GM12891 (cell line): ENCODE results near the gene EIF4E2.

ENCODE experiments used
- DNase-seq: peaks from one replicate; pipeline ENCODE4 v3.0.0; 2011; ENCODE audit warnings: low spot score; ENCODE audit not compliant: insufficient read length
- FAIRE-seq: peaks from 2 replicates; lab custom pipeline; 2011; peaks lifted over from hg19 to GRCh38; lab: Jason Lieb, UNC
- PAX5 ChIP-seq: IDR thresholded peaks from 2 replicates; pipeline ENCODE4 v1.6.1; 2011; ENCODE audit warnings: low read length, moderate library complexity, mild to moderate bottlenecking; ENCODE audit not compliant: insufficient read depth, severe bottlenecking
- POLR2A ChIP-seq: IDR thresholded peaks from 2 replicates; pipeline ENCODE4 v1.6.1; 2011; ENCODE audit warnings: low read depth, low read length, control low read depth
- POLR2AphosphoS5 ChIP-seq: IDR thresholded peaks from 2 replicates; pipeline ENCODE4 v1.6.1; 2011; ENCODE audit warnings: low read depth, low read length, control low read depth
- POU2F2 ChIP-seq: IDR thresholded peaks from 2 replicates; pipeline ENCODE4 v1.6.1; 2011; ENCODE audit warnings: low read depth, mild to moderate bottlenecking, control low read depth, low read length, moderate library complexity
- SPI1 ChIP-seq: IDR thresholded peaks from 2 replicates; pipeline ENCODE4 v1.6.1; 2011; ENCODE audit warnings: low read depth, low read length, control low read depth
- TAF1 ChIP-seq: IDR thresholded peaks from 2 replicates; pipeline ENCODE4 v1.6.1; 2011; ENCODE audit warnings: low read depth, low read length, control low read depth

Gene EIF4E2

GRCh38 chr2:232592772-232593395, 42.4 kb downstream of the EIF4E2 start:
- no peak for FAIRE-seq
- TF ChIP-seq POLR2AphosphoS5 (no peak), POU2F2 (no peak), TAF1 (no peak), POLR2A (no peak), PAX5 (no peak), SPI1 (no peak)
- no peak for DNase-seq

DNA sequence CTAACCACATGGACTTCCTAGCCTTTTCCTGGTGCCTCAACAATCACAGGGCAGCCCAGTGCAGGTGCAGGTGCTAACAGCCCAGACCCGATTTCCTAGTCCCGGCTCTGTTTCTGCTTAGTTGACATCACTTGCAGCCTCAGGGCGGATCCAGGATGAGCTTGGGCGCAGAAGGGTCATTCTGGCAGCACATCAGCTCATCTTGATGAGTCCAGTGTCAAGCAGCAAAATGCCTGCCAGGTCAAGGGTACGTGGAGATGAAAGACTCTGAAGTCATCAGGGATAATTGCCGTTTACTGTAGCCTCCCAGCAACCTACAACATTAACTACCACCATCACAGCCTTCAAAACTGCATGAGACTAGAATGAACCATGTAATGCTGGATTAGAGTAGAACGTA, 43.5 kb downstream of the EIF4E2 start:
- no peak for DNase-seq
- FAIRE-seq: no peak
- TF ChIP-seq TAF1 (no peak), POLR2A (no peak), POU2F2 (no peak), POLR2AphosphoS5 (no peak), SPI1 (no peak), PAX5 (no peak)

DNA sequence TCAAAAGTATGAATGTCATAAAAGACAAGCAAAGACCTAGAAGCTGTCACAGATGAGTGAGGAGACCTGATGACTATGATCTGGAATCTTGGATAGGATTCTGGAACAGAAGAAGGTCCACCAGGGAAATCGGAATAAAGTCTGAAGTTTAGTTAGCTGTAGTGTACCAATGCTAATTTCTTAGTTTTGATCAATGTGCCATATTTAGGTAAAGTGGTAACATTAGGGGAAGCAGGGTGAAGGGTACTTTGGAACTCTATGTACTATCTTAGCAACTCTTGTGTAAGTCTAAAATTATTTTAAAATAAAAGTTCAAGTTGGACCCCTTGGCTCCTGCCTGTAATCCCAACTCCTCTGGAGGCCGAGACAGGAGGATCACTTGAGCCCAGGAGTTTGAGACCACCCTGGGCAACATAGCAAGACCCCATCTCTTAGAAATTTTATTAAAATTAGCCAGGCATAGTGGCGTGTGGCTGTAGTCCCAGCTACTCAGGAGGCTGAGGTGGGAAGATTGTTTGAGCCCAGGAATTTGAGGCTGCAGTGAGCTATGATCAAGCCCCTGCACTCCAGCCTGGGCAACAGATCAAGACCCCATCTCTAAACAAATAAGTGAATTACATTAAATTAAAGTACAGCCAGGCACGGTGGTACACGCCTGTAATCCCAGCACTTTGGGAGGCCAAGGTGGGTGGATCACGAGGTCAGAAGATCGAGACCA, 47.0 kb downstream of the EIF4E2 start:
- FAIRE-seq (no peak), DNase-seq (no peak)
- TF ChIP-seq POU2F2 (no peak), PAX5 (no peak), SPI1 (no peak)

DNA sequence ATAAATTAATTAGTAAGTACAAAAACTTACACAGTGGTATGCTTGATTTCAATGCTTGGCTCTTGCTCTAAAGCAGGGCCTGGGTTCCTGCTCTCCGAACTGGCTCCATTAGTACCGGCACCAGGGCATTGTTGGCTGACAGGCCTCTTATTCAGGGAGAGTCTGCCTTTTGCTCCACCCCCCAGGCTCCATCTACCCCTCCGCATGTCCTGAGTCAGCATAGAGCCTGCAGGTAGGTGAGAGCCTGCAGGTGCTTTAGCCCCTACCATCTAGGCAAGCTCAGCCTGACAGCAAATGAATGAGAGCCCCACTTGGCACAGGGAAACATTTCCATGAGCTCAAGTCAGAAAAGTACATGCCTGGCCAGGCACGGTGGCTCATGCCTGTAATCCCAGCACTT, 47.8 kb downstream of the EIF4E2 start:
- no peak for FAIRE-seq
- no peak for DNase-seq
- TF ChIP-seq TAF1 (no peak), POLR2AphosphoS5 (no peak), PAX5 (no peak)

DNA sequence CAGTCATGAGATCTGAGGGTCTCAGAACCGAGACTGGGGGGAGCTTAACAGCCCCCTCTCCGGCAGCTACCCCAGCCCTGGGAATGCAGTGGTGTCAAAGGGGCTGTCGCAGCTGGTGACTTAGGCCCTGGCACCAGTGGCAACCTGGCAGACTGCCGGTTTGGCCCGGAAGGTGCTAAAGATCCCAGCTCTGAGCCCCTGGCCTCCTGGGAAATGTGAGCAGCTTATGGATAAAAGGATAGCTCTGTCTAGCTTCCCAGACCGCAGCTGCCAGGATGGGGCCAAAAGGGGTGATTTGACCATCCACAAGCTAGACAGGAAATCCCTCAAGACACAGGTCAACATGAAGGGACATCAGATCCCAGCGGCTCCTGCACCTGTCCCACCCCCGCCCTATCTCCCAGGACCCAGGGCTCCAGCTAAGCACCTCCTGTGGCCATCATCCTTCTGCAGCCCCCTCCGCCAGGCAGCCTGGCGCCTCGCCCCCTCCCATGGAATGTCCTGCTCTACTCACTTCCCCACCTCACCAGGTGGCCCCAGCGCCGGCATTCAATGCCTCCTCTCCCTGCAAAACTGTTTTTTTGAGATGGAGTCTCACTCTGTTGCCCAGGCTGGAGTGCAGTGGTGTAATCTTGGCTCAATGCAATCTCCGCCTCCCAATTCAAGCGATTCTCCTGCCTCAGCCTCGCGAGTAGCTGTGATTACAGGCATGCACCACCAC, 49.7 kb downstream of the EIF4E2 start:
- DNase-seq: no peak
- no peak for FAIRE-seq

GRCh38 chr2:232603283-232603682, 52.8 kb downstream of the EIF4E2 start:
- TF ChIP-seq TAF1 (no peak), POLR2A (no peak), POU2F2 (no peak), PAX5 (no peak), POLR2AphosphoS5 (no peak), SPI1 (no peak)
- no peak for DNase-seq
- FAIRE-seq: no peak

More for the DNA sequence above, 49.7 kb downstream of the EIF4E2 start:
- no peak for TF ChIP-seq TAF1
- TF ChIP-seq POLR2AphosphoS5: no peak
- no peak for TF ChIP-seq SPI1
- no peak for TF ChIP-seq PAX5
- no peak for TF ChIP-seq POU2F2
- no peak for TF ChIP-seq POLR2A

- no peak for TF ChIP-seq SPI1
- TF ChIP-seq PAX5: no peak
- TF ChIP-seq TAF1: no peak
- TF ChIP-seq POU2F2: no peak
- TF ChIP-seq POLR2A: no peak
- TF ChIP-seq POLR2AphosphoS5: no peak
- no peak for FAIRE-seq
- DNase-seq: no peak
Measured at GRCh38 chr2:232604535-232604934, 54.0 kb downstream of the EIF4E2 start.

DNA sequence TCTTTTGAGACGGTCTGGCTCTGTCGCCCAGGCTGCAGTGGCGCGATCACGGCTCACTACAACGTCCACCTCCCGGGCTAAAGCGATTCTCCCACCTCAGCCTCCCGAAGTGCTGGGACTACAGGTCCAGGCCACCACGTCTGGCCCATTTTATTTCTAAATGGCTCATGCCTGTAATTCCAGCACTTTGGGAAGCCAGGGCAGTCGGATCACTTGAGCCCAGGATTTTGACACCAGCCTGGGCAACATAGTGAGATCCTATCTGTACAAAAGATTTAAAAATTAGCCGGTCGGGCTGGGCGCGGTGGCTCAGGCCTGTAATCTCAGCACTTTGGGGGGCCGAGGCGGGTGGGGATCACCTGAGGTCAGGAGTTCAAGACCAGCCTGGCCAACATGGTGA, 56.5 kb downstream of the EIF4E2 start:
- no peak for FAIRE-seq
- no peak for DNase-seq
- no peak for TF ChIP-seq PAX5

DNA sequence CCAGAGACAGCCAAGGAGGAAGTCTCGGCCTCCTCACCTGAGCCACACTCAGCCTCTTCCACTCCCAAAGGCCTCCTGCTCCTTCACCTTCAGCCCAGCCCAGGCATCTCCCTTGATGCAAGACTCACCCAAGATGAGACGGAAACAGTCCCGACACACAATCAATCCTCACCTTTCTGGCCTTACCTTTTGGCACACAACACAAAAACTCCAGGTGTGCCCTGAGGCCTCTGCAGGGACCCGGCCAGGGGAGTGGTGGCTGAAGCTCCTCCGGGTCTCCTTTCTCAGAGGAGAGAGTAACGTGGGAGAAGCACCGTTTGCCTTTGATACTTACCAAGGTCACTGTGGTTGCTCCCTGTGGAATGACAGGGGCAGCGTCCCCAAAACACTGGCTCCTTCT, 59.1 kb downstream of the EIF4E2 start:
- no peak for TF ChIP-seq PAX5
- TF ChIP-seq SPI1: no peak
- no peak for TF ChIP-seq POU2F2
- TF ChIP-seq TAF1: no peak
- TF ChIP-seq POLR2A: no peak
- TF ChIP-seq POLR2AphosphoS5: no peak
- DNase-seq: no peak

More for the DNA sequence above, 59.1 kb downstream of the EIF4E2 start:
- no peak for FAIRE-seq
